ENCODE data around the gene SERF1A.
"Not testable (repeated sequence)": the region's sequence is repeated elsewhere in the genome, so short reads cannot be mapped to it uniquely, and the experiment has no call there.

SERF1A gene

GRCh38 chr5:70900533-70901271 lies at the start of gene SERF1A:
Gene SERF1A, plus strand, starts transcription at chr5:70900669. Its CDS starts 201 bp downstream, at chr5:70900870.
- not testable (repeated sequence) for DNase-seq

GRCh38 chr5:70866778-70867177 lies 33.7 kb upstream of the SERF1A start:
- not testable (repeated sequence) for DNase-seq

GRCh38 chr5:70870626-70871025 lies 29.8 kb upstream of the SERF1A start:
- DNase-seq = not testable (repeated sequence)

- not testable (repeated sequence) for DNase-seq
Measured at GRCh38 chr5:70896076-70896475, 4.4 kb upstream of the SERF1A start.

GRCh38 chr5:70901272-70901571 lies 753 bp downstream of the SERF1A start:
- not testable (repeated sequence) for DNase-seq

GRCh38 chr5:70906624-70907023 lies 6.2 kb downstream of the SERF1A start:
- not testable (repeated sequence) for DNase-seq

- DNase-seq = not testable (repeated sequence)
Measured at GRCh38 chr5:70916829-70917228, 16.4 kb downstream of the SERF1A start.

- not testable (repeated sequence) for DNase-seq
Measured at GRCh38 chr5:70925211-70925562, 24.7 kb downstream of the SERF1A start.

- not testable (repeated sequence) for DNase-seq
Measured at GRCh38 chr5:70931709-70932368, 31.4 kb downstream of the SERF1A start.

- DNase-seq = not testable (repeated sequence)
Measured at GRCh38 chr5:70932560-70932959, 32.1 kb downstream of the SERF1A start.

- not testable (repeated sequence) for DNase-seq
Measured at GRCh38 chr5:70953068-70953467, 52.6 kb downstream of the SERF1A start.

Data from erythroblast (primary cell).